Measurements from ENCODE around the gene CKAP2L. TPM values are rescaled to one million over a fixed set of nuclear protein-coding genes. Genes with fewer than 3 reads are reported as not detected.
A peak's percentile ranks its signal among the peaks of the same experiment; 100 is the strongest.

CKAP2L gene
- total and polyA plus RNA-seq, 10 of the 15 experiments (the other 5 are each of a cell fraction or from before 2014, with no cell fraction given): 10.5 to 37.4 (median 20.2) TPM

DNA sequence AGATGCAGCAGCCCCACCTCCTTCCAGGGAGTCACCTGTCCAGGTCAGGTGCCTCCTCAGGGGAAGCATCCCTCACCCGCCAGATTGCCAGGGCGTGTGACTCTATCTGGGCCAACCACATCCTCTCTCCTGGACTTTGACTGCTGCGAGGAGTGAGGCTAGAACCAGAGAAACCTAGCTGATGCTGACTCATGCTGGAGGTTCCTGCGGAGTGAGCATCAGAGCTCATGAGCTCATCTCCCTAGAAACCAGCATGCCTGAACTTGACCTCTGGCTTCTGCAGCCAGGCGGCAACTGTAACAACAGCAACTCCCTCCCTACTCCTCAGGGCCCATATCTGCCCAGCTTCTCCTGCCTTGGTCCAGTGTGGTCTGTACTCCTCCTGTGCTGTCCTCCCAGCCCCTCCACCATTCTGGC, 71.9 kb downstream of the CKAP2L start (continued):
- TF ChIP-seq CREB1 (IDR thresholded peaks at IDR 0.05; ENCODE audit: low read depth) (0 out of 2 replicates have a peak, but pooled peaks have one; percentile 24), ZNF592 (IDR thresholded peaks at IDR 0.05) (no peak), ATF7 (IDR thresholded peaks at IDR 0.05; ENCODE audit: low read depth) (peak; percentile 94), BHLHE40 (IDR thresholded peaks at IDR 0.05; ENCODE audit: borderline replicate concordance in 1 of 2, low read depth in 2 of 2, low read length in 1 of 2) (peak; percentile 79 to 92), ZNF207 (IDR thresholded peaks at IDR 0.05; ENCODE audit: borderline replicate concordance) (no peak), SRF (IDR thresholded peaks at IDR 0.05; ENCODE audit: low read depth in 2 of 2, low read length in 2 of 2) (no peak), SUPT20H (IDR thresholded peaks at IDR 0.05; ENCODE audit: borderline replicate concordance, control insufficient read depth, low read depth, low read length) (no peak), MXI1 (IDR thresholded peaks at IDR 0.05; ENCODE audit: low read depth, low read length) (0 out of 2 replicates have a peak, but pooled peaks have one; percentile 22), SMAD5 (IDR thresholded peaks at IDR 0.05; ENCODE audit: low read depth) (no peak), STAT3 (IDR thresholded peaks at IDR 0.05; ENCODE audit: low read depth, low read length) (no peak), NBN (IDR thresholded peaks at IDR 0.05) (peak; percentile 90), PAX5 (IDR thresholded peaks at IDR 0.05; ENCODE audit: borderline replicate concordance, low read depth, low read length) (peak; percentile 84), IRF4 (IDR thresholded peaks at IDR 0.05; ENCODE audit: low read depth, low read length) (0 out of 2 replicates have a peak, but pooled peaks have one; percentile 49), RFX5 (IDR thresholded peaks at IDR 0.05; ENCODE audit: low read depth, low read length) (no peak), RELB (IDR thresholded peaks at IDR 0.05; ENCODE audit: low read depth) (peak; percentile 84), SKIL (IDR thresholded peaks at IDR 0.05; ENCODE audit: low read depth, poor library complexity, severe bottlenecking) (peak; percentile 94), ATF2 (IDR thresholded peaks at IDR 0.05; ENCODE audit: low read length) (peak; percentile 58; the same call in 1 of the 2 replicates)
